IPS-20b (cell line): ENCODE measurements around the gene ZEB1.

ENCODE experiments used
- H3K27ac ChIP-seq: one replicate; pipeline ENCODE4 v1.5.1; 2013; ENCODE audit warnings: low read length
- H3K27me3 ChIP-seq: 2 replicates; pipeline ENCODE4 v1.6.1; 2013; ENCODE audit warnings: mild to moderate bottlenecking, low read length, inconsistent platforms; ENCODE audit not compliant: insufficient read depth
- H3K36me3 ChIP-seq: 2 replicates; pipeline ENCODE4 v1.6.1; 2013; ENCODE audit warnings: low read depth, mild to moderate bottlenecking, inconsistent platforms, low read length, moderate library complexity; ENCODE audit not compliant: insufficient read depth
- H3K4me1 ChIP-seq: 2 replicates; pipeline ENCODE4 v1.6.1; 2013; ENCODE audit warnings: mild to moderate bottlenecking, control low read depth, inconsistent platforms, low read length, moderate library complexity; ENCODE audit not compliant: insufficient read depth
- H3K4me3 ChIP-seq: 2 replicates; pipeline ENCODE4 v1.5.1; 2013; ENCODE audit warnings: mild to moderate bottlenecking, low read length, inconsistent platforms
- H3K9ac ChIP-seq: 2 replicates; pipeline ENCODE4 v1.6.1; 2013; ENCODE audit warnings: low read depth, mild to moderate bottlenecking, inconsistent platforms, low read length, moderate library complexity
- H3K9me3 ChIP-seq: 2 replicates; pipeline ENCODE4 v1.6.1; 2013; ENCODE audit warnings: mild to moderate bottlenecking, low read depth, low read length, inconsistent platforms; ENCODE audit not compliant: insufficient read depth

The ZEB1 gene

GRCh38 chr10:31431021-31431420 is 112.0 kb downstream of the ZEB1 start:
- no peaks in the 10 kb centered on the region for H3K36me3 ChIP-seq

GRCh38 chr10:31437959-31438358 is 118.9 kb downstream of the ZEB1 start:
- Histone ChIP-seq H3K4me3 (no peak overlapping the region), H3K9me3 (no peaks in the 10 kb centered on the region), H3K9ac (no peak overlapping the region), H3K36me3 (no peaks in the 10 kb centered on the region), H3K4me1 (no peaks in the 10 kb centered on the region), H3K27ac (no peak overlapping the region), H3K27me3 (no peaks in the 10 kb centered on the region)

More at GRCh38 chr10:31431021-31431420, 112.0 kb downstream of the ZEB1 start:
- no peaks in the 10 kb centered on the region for H3K27me3 ChIP-seq
- H3K27ac ChIP-seq = no peak overlapping the region
- H3K4me3 ChIP-seq = no peak overlapping the region
- H3K9me3 ChIP-seq = no peaks in the 10 kb centered on the region
- no peaks in the 10 kb centered on the region for H3K4me1 ChIP-seq
- no peak overlapping the region for H3K9ac ChIP-seq

DNA sequence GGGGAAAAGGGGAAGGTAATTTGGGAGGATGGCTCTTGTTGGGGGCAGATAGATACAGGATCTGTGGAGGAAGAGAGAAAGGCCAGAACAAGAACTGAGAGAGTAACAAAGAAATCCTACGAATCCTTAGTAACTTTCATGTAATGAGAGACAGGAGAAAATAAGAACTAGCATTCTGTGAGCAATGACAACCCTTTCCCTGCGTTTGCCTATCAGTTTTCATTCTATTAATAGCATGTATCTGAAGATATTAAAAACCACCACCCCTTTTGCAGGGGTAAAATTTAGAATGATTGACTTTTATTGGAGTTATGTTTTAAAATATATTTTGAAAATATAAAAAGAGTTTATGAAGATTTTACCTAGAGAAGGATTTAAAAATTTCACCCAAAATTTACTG is 132.8 kb downstream of the ZEB1 start:
- Histone ChIP-seq H3K27ac (no peak overlapping the region), H3K27me3 (no peaks in the 10 kb centered on the region), H3K9me3 (no peaks in the 10 kb centered on the region), H3K36me3 (no peaks in the 10 kb centered on the region), H3K4me3 (no peak overlapping the region), H3K9ac (no peak overlapping the region), H3K4me1 (no peaks in the 10 kb centered on the region)

DNA sequence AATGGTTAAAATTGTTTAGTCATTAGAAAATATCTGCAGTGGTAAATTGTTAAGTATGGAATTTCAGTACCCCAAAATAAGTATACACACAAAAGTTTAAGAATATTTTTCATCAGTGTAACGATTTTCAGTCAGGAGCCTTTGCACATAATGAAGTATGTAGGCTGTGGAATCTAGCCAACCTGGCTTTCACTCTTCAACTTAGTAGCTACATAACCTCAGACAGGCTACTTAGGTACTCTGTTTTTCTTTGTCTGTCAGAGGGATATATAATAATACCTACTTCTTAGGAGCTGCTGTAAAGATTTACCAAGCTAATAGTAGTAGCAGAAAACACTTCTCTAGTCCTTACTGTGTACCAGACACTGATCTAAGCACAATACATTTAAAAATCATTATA is 137.5 kb downstream of the ZEB1 start:
- Histone ChIP-seq H3K9me3 (no peaks in the 10 kb centered on the region), H3K4me3 (no peak overlapping the region), H3K27ac (no peak overlapping the region), H3K9ac (no peak overlapping the region), H3K4me1 (no peaks in the 10 kb centered on the region), H3K36me3 (no peaks in the 10 kb centered on the region), H3K27me3 (no peaks in the 10 kb centered on the region)

GRCh38 chr10:31457858-31458257 is 138.8 kb downstream of the ZEB1 start:
- H3K4me1 ChIP-seq = no peaks in the 10 kb centered on the region
- H3K4me3 ChIP-seq = no peak overlapping the region
- no peak overlapping the region for H3K9ac ChIP-seq
- H3K9me3 ChIP-seq = no peaks in the 10 kb centered on the region
- no peak overlapping the region for H3K27ac ChIP-seq
- no peaks in the 10 kb centered on the region for H3K27me3 ChIP-seq
- H3K36me3 ChIP-seq = no peaks in the 10 kb centered on the region

DNA sequence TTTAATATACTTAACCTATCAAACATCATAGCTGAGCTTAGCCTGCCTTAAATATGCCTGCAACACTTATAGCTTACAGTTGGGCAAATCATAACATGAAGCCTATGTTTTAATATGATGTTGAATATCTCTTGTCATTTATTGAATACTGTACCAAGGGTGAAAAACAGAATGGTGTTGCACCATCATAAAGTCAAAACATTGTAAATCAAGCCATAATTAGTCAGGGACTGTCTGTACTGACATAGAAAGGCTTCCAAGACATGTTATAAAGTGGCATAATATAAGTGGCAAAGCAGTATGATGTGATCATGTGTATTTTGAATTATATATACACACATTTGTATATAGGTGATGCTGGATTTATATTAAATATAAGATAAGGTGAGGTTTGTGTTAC is 140.0 kb downstream of the ZEB1 start:
- H3K27ac ChIP-seq = no peak overlapping the region
- no peak overlapping the region for H3K9ac ChIP-seq
- H3K9me3 ChIP-seq = no peaks in the 10 kb centered on the region
- no peak overlapping the region for H3K4me3 ChIP-seq
- H3K27me3 ChIP-seq = no peaks in the 10 kb centered on the region
- H3K36me3 ChIP-seq = no peaks in the 10 kb centered on the region
- H3K4me1 ChIP-seq = no peaks in the 10 kb centered on the region

GRCh38 chr10:31460242-31460641 is 141.2 kb downstream of the ZEB1 start:
- Histone ChIP-seq H3K9me3 (peaks cover 4% of the 10 kb centered on the region; the same call in 1 of the 2 replicates), H3K4me3 (no peak overlapping the region), H3K36me3 (no peaks in the 10 kb centered on the region), H3K27me3 (no peaks in the 10 kb centered on the region), H3K9ac (no peak overlapping the region), H3K27ac (no peak overlapping the region), H3K4me1 (no peaks in the 10 kb centered on the region)

DNA sequence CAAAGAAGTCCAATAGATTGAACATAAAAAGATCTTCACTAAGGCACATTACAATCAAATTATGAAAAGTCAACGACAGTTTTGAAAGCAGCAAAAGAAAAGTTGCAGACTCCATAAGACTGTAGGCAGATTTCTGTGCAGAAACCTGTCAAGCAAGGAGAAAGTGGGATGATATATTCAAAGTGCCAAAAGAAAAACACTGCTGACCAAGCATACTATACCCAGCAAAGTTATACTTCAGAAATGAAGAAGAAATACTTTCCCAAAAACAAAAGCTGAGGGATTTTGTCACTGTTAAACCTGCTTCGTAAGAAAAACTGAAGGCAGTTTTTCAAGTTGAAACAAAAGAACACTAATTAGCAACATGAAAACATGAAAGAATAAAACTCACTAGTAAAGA is 145.5 kb downstream of the ZEB1 start:
- H3K27ac ChIP-seq = no peak overlapping the region
- no peak overlapping the region for H3K9ac ChIP-seq
- no peaks in the 10 kb centered on the region for H3K27me3 ChIP-seq
- no peaks in the 10 kb centered on the region for H3K36me3 ChIP-seq
- peaks cover 4% of the 10 kb centered on the region; the same call in 1 of the 2 replicates for H3K9me3 ChIP-seq
- H3K4me1 ChIP-seq = no peaks in the 10 kb centered on the region
- no peak overlapping the region for H3K4me3 ChIP-seq

- Histone ChIP-seq H3K27ac (no peak overlapping the region), H3K4me1 (no peaks in the 10 kb centered on the region), H3K4me3 (no peak overlapping the region), H3K36me3 (no peaks in the 10 kb centered on the region), H3K27me3 (no peaks in the 10 kb centered on the region), H3K9me3 (peaks cover 4% of the 10 kb centered on the region; the same call in 1 of the 2 replicates), H3K9ac (no peak overlapping the region)
Observed at GRCh38 chr10:31466313-31466712, 147.3 kb downstream of the ZEB1 start.

DNA sequence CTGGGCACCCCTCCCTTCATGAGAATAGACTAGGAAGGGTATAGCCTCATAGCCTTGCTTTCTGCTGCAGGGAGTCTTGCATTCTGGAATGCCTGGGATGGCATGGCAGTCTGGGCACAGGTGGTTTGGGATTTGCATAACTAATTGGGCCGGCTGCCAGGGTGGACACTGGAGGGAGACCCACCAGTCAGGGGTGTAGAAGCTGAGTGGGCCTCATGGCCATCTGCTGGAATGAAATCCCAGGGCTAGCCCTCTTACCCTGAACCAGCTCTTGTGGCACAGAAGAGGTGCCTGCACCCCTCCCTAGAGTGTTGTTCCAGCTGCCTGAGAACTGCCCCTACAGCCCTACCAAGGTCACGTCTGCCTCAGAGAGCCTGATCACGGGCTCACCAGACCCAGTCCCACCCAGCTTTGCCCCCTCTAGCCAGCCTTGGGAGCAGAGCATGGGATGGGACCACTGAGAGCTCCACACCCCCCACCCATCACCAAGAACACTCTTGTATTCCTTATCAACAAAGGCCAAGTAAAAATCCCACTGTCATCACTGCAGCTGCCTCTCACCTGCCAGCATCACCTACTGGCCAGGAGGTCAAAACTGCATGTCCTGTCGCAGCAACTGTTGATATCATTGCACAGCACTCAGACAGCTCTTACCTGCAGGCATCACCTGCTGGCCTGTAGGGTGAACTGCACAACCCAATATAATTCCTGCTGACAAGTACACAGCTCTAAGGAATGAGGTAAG is 148.9 kb downstream of the ZEB1 start:
- no peaks in the 10 kb centered on the region for H3K27me3 ChIP-seq
- H3K36me3 ChIP-seq = no peaks in the 10 kb centered on the region
- no peak overlapping the region for H3K27ac ChIP-seq
- peaks cover 4% of the 10 kb centered on the region; the same call in 1 of the 2 replicates for H3K9me3 ChIP-seq
- no peak overlapping the region for H3K4me3 ChIP-seq
- H3K4me1 ChIP-seq = no peaks in the 10 kb centered on the region
- H3K9ac ChIP-seq = no peak overlapping the region

- Histone ChIP-seq H3K4me1 (no peaks in the 10 kb centered on the region), H3K9me3 (peaks cover 4% of the 10 kb centered on the region; the same call in 1 of the 2 replicates), H3K27ac (no peak overlapping the region), H3K9ac (no peak overlapping the region), H3K27me3 (no peaks in the 10 kb centered on the region), H3K36me3 (no peaks in the 10 kb centered on the region), H3K4me3 (no peak overlapping the region)
Observed at GRCh38 chr10:31468536-31468859, 149.5 kb downstream of the ZEB1 start.

GRCh38 chr10:31475519-31475918 is 156.5 kb downstream of the ZEB1 start:
- H3K36me3 ChIP-seq = no peaks in the 10 kb centered on the region
- 0 out of 2 replicates have a peak, but pooled peaks cover 8% of the 10 kb centered on the region for H3K9me3 ChIP-seq
- no peaks in the 10 kb centered on the region for H3K27me3 ChIP-seq
- H3K27ac ChIP-seq = no peak overlapping the region
- no peak overlapping the region for H3K4me3 ChIP-seq
- H3K4me1 ChIP-seq = no peaks in the 10 kb centered on the region
- H3K9ac ChIP-seq = no peak overlapping the region
